HG02885 (cell line): ENCODE data around the gene KCNH1.
"Not testable (repeated sequence)": the region's sequence is repeated elsewhere in the genome, so short reads cannot be mapped to it uniquely, and the experiment has no call there.

Source experiments
- ATAC-seq: cut with Tn5 transposase; IDR thresholded peaks from one replicate; pipeline ENCODE4 v1.9.1; 2021; ENCODE audit warnings: mild to moderate bottlenecking; ENCODE audit not compliant: unreplicated experiment, poor library complexity

The KCNH1 gene

GRCh38 chr1:210663730-210664573 is 470.0 kb downstream of the KCNH1 start:
- no peak for ATAC-seq

GRCh38 chr1:210662291-210663050 is 471.5 kb downstream of the KCNH1 start:
- no peak for ATAC-seq

- not testable (repeated sequence) for ATAC-seq
These were observed 472.4 kb downstream of the KCNH1 start for GRCh38 chr1:210661520-210661919.

DNA sequence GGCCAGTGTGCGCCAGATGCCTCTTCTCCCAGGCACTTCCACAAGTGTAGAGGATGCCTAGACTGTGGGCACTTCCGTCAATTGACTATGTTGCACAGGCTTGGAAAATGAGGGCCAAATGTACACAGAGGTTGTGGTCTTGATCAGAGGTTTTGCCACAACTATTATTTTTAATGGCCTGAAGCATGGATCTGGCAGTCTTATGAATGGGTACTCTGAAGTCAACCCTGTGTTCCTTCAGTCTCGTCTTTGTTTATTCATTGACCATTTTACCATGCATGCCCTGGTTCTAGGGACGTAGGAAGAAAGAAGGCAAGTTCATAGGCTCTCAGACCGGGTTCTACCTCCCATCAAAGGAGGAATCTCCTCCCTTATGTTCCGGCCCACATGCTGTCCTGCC is 476.1 kb downstream of the KCNH1 start:
- no peak for ATAC-seq

GRCh38 chr1:210655511-210655910 is 478.4 kb downstream of the KCNH1 start:
- ATAC-seq = no peak

DNA sequence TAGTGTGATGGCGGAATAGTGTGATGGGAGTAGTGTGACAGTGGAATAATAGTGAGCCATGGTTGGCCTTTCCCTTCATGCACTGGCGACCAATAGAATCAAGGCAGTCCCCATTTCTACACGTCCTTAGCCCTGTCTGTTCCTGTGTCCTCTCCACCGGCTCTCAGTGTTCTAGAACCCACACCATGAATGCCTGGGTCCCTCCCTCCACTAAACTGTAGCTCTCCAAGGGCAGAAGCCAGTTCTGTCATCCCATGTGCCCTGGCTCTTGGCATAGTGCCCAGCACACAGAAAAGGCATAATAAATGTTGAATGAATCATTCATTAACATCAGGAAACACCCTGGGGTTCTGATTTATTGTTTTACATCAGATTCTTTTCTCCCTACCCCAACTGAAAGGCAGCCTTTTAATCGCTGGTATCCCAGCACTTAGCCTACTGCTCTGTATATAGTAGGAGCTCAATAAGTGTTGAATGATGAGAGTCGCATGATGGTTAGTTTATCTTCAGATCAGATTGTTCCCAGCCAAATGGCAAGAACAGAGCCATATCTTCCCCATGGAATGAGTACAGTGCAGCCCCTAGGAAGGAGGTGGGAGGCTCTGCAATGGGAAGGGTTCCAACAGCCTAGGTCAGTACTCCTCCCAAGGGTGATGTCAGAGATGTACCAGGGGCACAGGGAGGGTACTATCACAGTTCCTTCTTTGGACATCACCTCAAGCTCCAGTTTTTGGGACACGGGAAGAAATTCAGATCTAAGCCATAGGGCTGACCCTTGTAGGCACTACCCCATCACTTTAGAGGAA is 479.6 kb downstream of the KCNH1 start:
- no peak for ATAC-seq

DNA sequence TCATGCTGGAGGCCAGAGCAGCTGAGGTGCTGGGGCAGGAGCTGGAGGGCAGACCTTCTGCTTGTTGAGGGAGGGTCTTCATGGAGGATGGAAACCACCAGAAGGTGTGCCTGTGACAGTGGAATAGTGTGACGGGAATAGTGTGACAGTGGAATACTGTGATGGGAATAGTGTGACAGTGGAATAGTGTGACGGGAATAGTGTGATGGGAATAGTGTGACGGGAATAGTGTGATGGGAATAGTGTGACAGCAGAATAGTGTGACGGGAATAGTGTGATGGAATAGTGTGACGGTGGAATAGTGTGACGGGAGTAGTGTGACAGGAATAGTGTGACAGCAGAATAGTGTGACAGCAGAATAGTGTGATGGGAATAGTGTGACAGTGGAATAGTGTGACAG is 480.2 kb downstream of the KCNH1 start:
- ATAC-seq = no peak

DNA sequence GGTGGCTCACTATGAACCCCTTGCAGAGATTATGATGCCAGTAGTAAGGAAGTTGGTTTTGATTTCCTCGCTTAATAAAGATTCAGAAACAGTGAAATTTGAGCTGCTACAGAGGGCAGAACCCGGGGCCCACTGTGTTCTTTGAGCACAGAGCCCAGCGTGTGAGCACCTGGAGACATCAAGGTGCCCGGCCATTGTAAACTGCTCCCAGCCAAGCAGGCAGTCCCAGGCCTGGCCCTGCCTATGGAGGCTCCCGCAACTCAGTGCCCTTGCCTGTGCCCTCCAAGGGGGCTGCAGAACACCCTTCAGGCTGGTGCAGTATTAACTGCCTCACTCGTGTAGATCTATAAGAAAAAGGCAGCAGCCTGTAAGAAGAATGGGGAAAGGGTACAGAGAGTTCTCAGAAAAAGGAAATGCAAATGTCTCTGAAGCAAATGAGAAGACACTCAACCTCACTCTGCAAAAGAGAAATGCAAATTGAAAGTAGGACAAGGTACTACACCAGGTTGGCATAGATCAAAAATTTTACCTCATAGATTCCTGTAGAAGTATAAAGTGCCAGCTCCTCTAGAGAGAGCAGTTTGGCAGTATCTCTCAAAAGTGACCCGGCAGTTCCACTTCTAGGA is 481.5 kb downstream of the KCNH1 start:
- ATAC-seq = no peak

- ATAC-seq = no peak
These were observed 483.5 kb downstream of the KCNH1 start for GRCh38 chr1:210650403-210650802.

DNA sequence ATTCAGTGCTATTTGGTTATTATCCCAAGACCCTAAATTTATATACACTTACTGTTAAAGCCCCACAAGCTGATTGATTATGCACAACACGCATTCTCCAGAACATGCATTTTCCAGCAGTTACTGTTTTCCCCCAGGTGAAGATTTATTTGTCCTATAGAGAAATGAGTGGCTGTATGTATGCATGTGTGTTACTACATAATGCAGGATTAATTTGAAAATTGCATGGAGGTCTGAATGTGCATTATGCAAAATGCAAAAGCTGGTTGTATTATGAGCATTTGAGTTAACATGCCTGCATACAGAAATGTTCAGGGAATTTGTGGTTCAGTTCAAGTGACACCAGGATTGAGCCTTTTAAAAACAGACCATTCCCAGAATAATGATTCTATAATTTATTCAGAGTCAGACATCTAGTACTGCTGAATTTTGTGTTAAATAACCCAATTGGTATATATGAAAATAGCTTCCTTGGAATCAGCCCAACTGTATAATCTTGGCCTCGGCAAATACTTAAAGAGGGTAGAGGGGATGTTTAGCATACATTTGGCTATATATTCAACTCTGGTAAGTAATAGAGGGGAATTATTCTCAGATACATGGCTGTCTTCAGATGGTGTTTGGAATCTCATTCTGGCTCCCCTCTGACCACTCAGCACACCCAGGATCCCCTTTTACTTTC is 485.2 kb downstream of the KCNH1 start:
- no peak for ATAC-seq

DNA sequence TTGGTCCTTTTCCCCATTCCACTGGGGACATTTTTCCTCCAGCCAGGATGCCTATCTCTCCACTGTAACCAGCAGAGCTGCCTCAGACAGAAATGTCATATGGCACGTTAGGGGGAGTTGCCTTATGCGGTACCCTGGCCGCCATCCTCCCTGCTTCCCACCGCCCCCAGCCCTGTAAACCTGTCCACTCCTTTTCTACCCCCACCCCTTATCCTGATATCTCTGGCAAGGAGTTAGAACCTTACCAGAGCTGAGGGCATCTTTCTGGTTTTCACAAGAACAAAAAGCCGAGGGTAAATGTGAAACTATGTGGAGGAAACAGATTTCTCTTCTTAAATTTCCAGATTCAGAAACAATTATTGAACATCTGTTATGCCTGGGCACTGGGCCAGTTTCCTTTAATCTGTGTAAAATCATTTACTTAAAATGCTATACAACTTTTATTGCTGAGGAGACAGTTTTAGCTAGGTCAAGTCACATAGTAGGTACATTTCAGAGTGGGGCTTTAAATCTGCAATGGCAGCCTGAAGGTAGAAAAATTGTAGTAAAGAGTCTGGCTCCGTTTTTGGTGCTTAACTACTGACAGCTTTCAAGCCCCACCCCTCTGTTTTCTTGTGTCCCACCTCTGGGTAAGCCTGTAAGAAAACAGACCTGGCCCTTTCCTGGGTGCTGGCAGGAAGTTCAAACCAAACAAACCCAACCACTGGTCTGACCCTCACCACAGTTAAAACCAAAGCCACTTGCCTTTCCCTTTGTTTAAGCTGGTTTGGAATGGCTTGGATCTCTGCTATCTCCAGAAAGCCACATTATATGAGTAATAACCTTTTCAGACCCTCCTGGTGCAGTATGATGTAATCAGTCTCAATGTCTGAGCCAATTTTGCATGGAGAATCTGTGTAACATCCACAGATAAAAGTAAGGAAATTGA is 486.3 kb downstream of the KCNH1 start:
- ATAC-seq = no peak

GRCh38 chr1:210646258-210646616 is 487.7 kb downstream of the KCNH1 start:
- ATAC-seq = no peak

DNA sequence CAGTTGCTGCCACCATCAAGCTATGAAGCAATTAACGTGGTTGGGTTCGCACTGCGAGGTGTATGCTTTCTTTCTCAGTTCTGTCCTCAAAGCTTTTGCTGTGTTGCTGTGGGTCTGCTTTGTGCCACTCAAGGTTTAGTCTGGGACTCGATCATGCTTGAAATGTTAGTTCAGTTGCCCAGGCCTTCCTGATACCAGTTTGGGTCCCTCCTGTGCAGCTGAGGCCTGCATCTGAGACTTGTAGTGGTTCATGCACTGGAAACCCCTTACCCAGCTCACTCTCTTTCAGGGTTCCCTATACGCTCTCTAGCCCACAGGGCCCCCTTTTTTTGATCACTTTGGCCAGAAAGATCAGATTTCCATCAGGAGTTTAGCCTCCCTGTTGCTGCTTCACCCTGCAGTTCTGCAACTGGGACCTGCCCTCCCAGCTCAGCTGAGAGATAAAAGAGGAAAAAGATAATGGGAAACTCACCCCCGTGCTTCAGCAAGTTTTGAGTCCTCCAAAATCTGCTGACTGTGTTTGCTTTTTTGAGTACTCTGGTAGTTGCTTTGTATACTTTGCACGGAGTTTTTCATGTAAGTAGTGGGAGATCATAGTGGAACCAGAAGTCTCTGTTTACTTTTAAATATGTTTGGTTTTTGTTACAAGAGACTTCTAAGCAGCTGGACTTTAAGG is 488.2 kb downstream of the KCNH1 start:
- no peak for ATAC-seq

- no peak for ATAC-seq
These were observed 492.4 kb downstream of the KCNH1 start for GRCh38 chr1:210641582-210641981.

DNA sequence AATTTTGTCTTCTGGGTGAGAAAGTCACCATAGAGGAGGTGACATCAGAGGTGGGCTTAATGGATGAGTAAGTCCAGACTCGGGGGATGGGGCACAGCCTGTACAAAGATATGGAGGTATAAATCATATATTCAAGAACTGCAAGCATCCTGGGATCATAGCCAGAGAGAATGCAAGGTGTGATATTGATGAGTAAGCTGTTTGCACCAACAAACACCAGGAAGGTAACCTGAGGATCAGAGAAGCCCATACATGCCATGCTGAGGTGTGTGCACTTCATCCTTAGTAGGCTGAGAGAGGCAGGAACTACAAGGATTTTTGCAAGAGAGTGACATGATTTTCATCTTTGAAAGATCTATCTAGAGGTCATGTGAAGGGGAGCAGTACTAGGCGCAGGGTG is 498.8 kb downstream of the KCNH1 start:
- no peak for ATAC-seq

GRCh38 chr1:210633636-210634035 is 500.3 kb downstream of the KCNH1 start:
- ATAC-seq = no peak

- no peak for ATAC-seq
These were observed 500.8 kb downstream of the KCNH1 start for GRCh38 chr1:210633140-210633539.

DNA sequence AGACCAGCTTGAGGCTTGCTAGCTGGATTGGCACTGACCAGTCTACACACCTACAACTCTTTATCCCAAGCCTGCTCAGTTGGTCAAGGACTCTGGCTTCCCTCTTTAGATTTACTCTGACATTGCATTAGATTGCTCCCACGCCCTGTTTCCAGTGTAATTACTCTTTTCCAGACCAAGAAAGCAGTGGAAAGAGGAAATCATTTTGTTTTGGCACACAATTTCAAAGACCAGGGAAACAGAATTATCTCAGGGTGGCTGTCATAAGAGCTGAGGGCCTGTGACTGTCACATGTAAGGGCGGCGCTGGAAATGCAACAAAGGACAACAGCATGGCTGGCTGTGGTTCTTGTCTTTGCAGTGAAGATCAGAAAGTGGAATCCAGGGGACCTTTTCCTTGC is 502.5 kb downstream of the KCNH1 start:
- no peak for ATAC-seq
